Measurements from ENCODE around the gene AK1.

- TF ChIP-seq CTCF (conservative IDR thresholded peaks at IDR 0.05; ENCODE audit: low read length) (no peak), EZH2phosphoT487 (IDR thresholded peaks at IDR 0.05; ENCODE audit: borderline replicate concordance) (no peak)
Observed at GRCh38 chr9:127866535-127866934, 10.9 kb downstream of the AK1 start.

Measured in Loucy (cell line).